AG20443 (cell line): ENCODE results near the gene ZPLD1.

Experiments used
- DNase-seq: peaks from one replicate; pipeline ENCODE4 v3.0.0; 2012; ENCODE audit warnings: low spot score, mixed read lengths

ZPLD1 gene

DNA sequence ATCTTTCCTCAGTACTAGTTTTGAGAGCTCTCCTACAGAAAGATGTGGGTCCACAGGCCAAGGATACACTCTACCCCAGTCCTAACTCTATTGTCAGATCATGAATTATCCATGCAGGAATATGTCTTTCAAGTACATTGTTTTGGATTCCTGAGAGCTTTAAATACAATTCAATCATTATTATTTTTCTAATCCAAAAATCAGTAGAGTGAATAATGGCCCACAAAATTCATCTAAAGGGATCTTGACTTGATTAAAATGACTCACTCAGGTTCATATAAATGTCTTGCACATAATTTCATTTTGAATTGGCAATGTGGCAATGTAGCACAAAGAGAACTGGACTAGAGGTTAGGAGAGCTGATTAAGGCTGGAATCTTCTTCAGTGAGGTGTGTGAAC, 93.9 kb downstream of the ZPLD1 start:
- DNase-seq = no peak
